GM19455 (cell line): Measurements from ENCODE around the gene PCGF5.
"Not testable (repeated sequence)": the region's sequence is repeated elsewhere in the genome, so short reads cannot be mapped to it uniquely, and the experiment has no call there.

Experiments
- ATAC-seq: cut with Tn5 transposase; IDR thresholded peaks from one replicate; pipeline ENCODE4 v1.9.1; 2021; ENCODE audit not compliant: unreplicated experiment

The PCGF5 gene

DNA sequence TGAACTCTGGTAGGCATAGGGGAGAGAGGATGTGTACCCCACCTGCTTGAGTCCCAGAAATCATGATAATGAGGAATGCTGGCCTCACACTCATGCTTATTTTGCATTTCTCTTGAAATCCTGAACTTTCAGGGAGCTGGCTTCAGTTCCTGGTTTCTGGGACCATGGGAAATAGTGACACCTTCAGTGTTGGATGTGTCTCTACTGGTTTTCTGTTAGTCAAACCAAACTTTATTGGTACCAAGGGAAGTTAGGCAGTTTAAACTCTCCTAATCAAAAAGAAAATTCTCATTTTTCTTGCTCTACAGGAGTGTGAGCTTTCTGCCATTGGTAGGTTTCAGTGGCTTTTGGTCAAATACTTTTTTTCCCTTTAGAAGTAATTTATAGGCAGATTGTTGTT, 11.8 kb upstream of the PCGF5 start:
- no peak for ATAC-seq

GRCh38 chr10:91210014-91210413, 10.4 kb upstream of the PCGF5 start:
- no peak for ATAC-seq

DNA sequence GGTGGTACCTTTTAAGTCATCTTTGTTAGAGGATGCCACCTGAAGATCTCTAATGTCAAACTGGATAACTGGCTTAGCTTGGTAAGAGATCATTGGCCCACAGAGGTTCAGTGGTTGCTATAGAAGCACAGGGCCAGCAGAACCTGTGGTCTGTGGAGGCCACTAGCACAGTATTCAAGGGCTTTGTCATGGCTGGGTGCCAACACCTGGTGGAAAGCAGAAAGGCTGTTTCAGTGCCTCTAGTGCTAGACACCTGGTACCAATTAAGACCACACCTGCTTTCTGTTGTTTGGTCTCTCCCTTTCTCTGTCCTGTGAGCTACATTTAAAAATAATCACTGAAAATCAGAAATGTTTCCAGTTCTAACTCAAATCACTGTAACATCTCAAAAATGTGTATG, 10.0 kb upstream of the PCGF5 start:
- ATAC-seq: peak; percentile 84

DNA sequence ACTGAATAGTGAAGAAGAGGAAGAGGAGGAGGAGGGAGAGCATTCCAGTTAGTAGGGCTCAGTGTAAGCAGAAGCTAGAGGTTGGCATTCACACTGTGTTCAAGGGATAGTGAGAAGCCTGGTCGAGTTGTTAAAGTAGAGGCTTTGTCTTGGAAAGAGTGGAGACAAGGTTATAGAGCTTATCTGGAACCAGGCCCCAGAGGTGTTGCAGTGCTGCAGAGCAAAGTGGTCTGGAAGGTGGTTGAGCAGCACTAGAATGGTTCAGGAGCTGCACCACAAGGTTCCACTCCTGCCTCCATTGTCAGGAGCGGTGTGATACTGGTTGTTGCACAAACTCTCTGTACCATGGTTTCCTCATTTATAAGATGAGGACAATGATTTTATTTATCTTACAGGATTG, 8.8 kb upstream of the PCGF5 start:
- no peak for ATAC-seq

DNA sequence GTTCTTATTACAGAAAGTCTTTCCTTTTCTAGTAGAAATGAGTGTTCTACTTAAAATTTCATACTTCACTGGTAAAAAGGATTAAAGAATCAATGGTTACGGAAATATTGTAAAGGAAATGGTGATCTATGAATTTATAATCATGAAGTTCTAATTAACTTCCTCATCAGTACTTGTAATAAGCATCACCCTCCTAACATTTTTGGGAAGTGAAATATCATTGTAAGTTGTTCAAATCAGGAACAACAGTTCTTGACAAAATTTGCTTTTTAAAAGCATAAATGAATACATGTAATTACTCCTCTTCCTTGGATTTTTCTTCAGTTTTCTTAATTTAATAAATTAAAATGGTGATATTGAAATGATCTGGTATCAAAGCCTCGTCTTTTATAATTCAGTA, 5.6 kb upstream of the PCGF5 start:
- ATAC-seq: no peak

DNA sequence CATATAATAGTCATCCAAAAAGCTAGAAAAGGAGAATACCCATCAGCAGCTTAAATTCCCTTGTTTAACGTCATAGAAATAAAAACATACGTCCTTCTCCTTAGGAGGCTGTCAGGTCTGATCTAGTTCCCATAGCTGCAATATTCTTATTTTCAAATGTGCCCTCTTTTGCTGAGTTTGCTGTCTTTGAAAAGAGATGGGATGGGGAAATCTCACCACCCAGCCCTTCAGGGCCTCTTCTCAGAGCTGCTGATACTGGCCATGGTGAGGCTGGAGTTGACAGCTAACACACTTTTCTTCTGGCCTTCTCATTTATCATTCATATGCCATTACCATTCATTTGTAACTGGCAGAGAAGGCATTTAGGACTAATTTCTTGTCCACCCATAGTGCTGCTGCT, 5.1 kb upstream of the PCGF5 start:
- ATAC-seq: no peak

DNA sequence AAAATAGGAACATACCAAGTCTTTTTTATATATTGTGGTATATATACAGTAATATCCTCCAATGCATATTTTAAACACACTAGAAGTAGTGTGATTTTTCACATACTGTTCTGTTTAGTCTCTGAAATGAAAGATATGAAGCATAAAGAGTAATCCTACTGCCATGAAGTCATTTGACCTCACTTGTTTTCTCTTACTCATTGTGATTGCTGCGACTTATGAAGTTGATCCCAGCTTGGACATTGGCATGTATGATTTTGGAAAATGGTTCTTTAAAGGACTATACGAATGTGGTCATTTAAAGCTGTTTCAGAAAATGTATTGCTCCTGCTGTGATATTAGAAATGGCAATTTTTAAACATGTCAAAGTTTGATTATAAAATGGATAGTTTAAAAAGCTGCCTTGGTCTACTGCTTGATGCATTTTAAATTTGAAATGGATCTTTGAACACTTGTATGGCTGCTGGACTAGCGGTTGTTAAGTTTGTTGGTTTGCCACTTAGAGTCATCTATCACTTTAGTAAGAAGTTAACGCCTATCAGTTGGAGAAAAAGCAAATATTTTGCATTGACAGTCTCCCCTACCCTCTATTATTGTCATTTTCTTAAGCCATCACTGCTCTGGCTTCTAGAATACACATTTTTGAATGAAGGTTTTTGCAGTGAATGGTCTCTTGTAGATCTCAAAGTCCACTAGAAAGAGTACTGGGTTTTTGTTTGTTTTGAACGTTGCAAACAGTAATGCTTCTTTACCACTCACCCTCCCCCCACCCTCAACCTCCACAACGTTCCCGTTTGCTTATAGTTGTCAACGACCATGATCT, 881 bp upstream of the PCGF5 start:
- ATAC-seq: no peak

DNA sequence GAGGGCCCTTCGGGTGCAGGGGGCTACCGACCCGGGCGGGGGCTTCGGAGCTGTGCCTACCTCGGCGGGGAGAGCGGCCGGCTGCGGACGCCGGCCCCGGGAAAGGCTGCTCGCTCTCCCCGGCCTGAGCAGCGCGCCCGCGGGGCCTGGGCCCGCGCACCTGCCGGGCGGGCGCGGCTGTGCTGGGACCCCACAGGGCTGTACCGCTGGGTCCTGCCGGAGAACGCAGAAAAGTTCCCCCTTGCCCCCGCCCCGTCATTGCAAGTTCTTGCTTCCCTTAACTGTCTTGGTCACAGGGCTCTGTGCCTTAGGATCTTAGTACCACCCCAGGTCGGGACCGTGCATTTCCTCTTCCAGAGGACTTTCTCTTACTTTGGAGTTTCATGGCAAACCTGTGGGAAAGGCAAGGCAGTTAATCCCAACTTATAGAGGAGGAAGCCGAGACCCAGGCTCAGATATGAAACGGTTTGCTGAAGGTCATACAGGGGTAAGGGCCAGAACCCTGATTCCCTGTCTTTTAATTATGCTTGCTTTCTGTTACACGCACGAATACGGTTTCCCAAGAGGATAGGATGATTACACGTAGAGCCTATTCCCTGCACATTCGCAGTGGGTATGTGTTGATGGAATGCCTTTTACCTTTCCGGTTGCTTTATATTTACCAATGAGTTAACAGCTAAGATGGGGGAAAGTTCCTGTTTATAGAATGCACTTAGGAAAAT, 652 bp downstream of the PCGF5 start:
- peak; percentile 37 for ATAC-seq

DNA sequence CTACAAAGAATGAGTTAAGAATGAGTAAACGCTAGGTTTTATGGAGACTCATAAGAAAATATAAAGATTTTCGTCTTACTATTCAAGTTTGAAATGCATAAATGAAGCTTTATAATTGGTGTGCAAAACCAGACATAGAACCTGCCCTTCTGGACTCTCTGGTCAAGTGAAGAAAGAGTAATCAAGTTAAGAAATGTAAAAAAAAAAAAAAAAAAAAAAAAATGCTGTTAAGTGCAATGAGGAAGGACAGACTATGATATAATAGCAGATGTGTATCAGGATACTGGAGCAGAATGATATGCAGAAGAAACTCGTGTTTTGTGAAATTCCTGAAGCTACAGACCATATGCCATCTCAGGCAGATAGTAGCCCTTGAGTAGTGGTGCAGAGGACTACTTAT, 5.6 kb downstream of the PCGF5 start:
- ATAC-seq: no peak

DNA sequence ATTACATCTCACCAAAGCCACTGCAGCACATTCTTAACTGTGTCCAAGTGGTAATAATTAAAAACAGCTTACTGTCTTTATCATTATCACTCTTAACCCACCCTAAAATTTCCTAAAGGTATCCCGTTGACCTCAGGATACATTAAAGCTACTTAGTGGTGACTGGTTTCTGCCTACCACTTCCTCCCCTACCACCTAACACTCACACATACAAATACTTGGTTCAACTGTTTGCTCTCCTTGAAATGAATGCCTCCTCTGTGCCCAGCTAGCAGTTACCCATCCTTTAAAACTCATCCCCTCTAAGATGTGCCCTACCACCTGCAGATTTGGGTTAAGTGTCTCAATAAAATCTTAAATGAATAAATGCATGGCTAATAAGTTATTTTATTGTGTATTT, 7.1 kb downstream of the PCGF5 start:
- ATAC-seq: no peak

- ATAC-seq: no peak
Observed at GRCh38 chr10:91229683-91230082, 9.2 kb downstream of the PCGF5 start.

GRCh38 chr10:91238191-91238590, 17.7 kb downstream of the PCGF5 start:
- ATAC-seq: no peak

DNA sequence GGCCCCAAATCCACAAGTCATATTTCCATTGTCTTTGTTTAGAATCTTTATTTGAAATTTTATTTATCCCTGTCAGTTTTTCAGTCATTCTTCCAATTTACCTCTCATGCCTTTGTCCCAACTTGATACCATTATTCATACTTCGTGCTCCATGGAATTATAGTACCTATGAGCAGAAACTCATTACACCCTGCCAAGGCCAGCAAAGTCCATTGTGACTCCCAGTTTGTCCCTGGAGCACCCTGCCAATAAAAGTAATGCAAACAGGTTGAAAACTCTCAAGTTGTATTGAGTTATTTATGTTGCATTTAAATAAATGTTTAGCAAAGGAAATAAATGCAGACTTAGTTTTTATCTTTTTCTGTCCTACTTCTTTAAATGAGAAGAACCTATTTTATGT, 19.3 kb downstream of the PCGF5 start:
- no peak for ATAC-seq

DNA sequence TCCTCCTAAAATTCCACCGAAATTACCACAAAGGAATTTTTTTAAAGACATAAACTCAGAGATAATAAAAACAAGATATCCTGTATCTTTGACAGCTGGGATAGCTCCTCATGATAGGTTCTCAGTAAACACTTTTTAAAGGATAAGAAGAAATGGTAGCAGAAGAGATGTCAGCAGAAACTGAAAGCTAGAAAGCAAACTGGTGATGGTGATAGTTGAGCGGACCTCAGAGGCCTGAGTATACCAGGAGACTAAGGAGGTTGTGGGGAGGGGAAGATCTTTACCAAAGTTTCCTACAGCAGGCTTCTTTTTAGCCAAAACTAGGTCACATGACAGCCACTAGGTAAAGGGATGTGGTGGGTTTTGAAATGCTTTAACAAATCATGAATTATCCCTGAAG, 22.5 kb downstream of the PCGF5 start:
- ATAC-seq: no peak

DNA sequence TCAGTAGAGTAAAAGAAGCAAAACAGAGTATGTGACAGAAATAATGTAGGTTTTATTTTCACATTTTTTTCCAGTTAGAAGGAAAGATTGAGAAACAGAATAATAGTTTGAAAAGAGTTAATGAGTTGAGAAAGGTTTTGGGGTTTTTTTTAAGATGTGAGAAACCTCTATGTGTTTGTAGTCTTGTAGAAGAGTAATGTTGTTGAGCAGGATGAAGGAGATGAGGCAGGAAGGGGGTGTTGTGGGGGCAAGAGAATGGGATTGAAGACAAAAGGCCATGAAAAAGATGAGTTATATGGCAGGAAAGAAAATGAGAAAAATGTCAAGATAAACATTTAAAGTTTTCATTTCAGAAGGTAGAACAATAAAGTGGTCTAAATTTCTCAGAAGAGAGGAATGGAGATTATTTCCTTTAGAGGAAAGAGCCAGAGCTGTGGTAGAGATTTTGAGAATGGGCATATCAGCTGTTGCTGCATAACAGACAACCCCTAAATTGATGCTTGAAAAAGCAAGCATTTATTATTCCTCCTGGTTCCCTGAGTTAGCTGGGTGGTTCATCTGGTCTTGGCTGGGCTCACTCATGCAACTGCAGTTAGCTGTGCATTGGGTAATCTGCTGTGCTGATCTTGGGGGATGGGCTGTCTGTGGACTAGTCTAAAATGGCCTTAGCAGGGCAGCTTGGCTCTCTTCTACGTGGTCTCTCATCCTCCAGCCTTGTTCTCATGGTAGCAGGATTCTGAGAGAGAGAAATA, 27.1 kb downstream of the PCGF5 start:
- no peak for ATAC-seq

DNA sequence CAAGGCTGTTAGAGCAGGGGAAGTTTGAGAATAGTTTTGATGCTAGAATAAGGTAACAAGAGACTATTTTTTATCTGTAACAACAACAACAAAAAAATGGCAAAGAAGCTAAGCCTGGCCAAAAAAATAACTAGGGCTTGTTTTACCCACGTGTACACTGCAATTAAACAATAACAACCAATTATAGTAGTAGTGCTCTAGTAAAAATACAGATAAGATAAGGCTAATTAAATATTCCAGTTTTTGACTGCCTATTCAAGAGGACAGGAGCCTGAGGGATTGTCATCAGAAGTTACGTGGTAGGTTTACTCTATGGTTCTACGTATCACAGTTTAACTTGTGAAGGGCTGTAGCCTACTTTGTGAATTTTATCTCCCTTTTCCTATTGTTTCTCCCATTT, 29.2 kb downstream of the PCGF5 start:
- no peak for ATAC-seq

- no peak for ATAC-seq
Observed at GRCh38 chr10:91250341-91250740, 29.9 kb downstream of the PCGF5 start.

- peak; percentile 64 for ATAC-seq
Observed at GRCh38 chr10:91251430-91252056, 31.1 kb downstream of the PCGF5 start.

- no peak for ATAC-seq
Observed at GRCh38 chr10:91253300-91253699, 32.8 kb downstream of the PCGF5 start.

- ATAC-seq: no peak
Observed at GRCh38 chr10:91257310-91257709, 36.8 kb downstream of the PCGF5 start.

- not testable (repeated sequence) for ATAC-seq
Observed at GRCh38 chr10:91260417-91260816, 40.0 kb downstream of the PCGF5 start.
